Glomerular visceral epithelial cell (primary cell): Measurements from ENCODE around the gene NUP35.
A peak's percentile ranks its signal among the peaks of the same experiment; 100 is the strongest.

Experiments
- DNase-seq: peaks from one replicate; pipeline ENCODE4 v3.0.0-alpha.2; 2016; ENCODE audit errors: extremely low spot score

The NUP35 gene

DNA sequence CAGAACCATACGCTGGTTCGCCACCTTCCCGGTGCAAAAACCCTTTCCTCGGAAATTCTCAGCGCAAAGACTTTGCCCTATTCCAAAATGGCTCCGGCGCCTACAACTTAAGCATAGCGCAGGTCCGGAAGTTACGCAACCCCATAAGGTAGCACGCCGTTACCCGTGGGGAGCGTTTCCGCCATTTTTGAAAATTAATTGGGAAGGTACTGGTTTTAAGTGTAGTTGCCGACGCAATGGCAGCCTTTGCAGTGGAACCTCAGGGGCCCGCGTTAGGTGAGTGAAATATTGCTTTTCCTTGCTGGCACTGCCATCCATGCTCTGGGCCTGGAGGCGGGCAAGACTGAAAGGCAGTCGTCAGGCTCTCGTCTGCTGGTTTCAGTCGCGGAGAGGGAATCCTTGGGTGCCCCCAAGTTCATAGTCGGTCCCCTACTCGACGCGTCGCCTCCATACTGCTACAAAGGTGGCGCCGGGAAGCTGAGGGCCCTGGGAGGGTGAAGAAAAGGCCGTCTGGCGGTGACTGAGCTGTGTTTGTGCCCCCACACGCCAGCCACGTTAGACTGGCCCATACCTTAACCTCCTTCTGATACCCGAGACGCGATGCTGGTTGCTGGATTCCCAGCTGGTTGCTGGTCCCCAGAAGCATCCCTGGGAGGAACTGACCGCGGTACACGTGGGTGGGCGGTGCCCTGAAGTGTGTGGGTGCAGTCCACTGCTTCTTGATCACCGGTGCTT lies at the start of gene NUP35:
TSS of gene NUP35 (plus strand) at position 222 of the 735 bp plus-strand sequence. CDS start at position 237, 15 bp downstream.
- peak; percentile 94 for DNase-seq

DNA sequence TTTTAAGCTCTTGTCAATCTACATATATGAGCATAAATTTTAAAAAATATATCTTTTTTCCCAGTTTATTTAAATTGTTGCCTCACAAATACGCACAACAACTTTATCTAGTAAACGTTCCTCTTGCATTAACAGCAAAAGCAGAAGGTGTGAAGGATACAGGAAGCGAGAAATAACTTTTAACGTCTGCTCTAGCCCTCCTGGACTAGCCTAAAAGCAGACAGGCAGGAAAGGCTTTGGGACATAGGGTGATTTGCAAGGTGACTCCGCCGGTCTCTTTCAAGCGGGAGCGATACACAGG lies 46.1 kb upstream of the NUP35 start:
- DNase-seq = no peak

- DNase-seq = peak; percentile 98
These were observed 45.6 kb upstream of the NUP35 start, which contains the start of gene DUSP19 for GRCh38 chr2:183078464-183079138. DUSP19 (plus strand) TSS chr2:183078747; CDS start chr2:183078934, 187 bp downstream.

DNA sequence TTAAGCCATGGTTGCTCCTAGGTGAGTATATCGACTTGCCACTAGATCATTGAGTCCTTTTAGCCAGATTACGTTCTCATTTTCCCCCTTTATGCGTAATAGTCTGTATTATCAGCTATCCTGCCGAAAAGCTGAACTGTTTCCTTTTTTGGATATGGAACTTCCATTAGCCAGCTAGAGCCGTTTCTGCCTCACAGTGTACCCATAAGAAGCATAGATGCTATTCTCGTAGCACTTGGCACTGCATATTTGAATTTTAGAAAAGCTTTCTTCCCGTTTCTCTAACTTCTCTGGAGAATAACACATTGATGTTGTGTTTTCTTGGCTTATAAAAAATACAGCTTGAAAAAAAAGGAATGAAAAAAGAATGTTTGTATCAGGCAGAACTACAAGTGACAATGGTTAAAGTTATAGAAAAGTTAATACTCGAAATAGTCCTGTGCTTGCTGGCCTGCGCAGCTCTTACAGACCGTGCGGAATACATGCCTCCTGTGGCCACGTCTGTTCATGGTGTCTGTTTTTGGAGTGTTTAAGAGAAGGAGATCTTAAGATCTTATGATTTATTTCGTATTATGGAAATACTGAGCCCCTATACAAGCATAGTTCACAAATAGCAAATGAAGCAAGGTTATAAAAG lies 45.0 kb upstream of the NUP35 start:
- DNase-seq = no peak

DNA sequence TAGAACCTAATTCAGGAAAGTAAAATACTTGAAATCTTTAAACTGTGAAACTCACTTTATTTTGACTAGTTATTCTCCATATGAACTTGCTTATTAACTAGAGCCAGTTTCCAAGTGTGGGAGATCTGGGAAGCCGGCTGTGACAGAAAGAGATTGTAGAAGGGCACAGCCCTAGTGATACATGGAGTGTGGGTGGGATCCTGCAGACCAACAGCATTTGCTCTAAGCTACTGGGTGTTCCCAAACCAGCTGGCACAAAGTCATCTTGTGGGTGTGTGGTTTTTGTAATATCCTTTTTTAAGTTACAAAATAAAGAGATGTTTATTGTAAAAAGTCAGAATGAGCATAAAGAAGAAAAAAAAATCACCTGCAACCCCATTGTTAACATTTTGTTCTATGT lies 42.3 kb upstream of the NUP35 start:
- DNase-seq = no peak

- no peak for DNase-seq
These were observed 36.2 kb upstream of the NUP35 start for GRCh38 chr2:183088061-183088460.

GRCh38 chr2:183089192-183089851 lies 34.9 kb upstream of the NUP35 start:
- peak; percentile 14 for DNase-seq

GRCh38 chr2:183091318-183091953 lies 32.8 kb upstream of the NUP35 start:
- DNase-seq = no peak

GRCh38 chr2:183091954-183092345 lies 32.3 kb upstream of the NUP35 start:
- no peak for DNase-seq

GRCh38 chr2:183093857-183094657 lies 30.2 kb upstream of the NUP35 start:
- DNase-seq = peak; percentile 23

DNA sequence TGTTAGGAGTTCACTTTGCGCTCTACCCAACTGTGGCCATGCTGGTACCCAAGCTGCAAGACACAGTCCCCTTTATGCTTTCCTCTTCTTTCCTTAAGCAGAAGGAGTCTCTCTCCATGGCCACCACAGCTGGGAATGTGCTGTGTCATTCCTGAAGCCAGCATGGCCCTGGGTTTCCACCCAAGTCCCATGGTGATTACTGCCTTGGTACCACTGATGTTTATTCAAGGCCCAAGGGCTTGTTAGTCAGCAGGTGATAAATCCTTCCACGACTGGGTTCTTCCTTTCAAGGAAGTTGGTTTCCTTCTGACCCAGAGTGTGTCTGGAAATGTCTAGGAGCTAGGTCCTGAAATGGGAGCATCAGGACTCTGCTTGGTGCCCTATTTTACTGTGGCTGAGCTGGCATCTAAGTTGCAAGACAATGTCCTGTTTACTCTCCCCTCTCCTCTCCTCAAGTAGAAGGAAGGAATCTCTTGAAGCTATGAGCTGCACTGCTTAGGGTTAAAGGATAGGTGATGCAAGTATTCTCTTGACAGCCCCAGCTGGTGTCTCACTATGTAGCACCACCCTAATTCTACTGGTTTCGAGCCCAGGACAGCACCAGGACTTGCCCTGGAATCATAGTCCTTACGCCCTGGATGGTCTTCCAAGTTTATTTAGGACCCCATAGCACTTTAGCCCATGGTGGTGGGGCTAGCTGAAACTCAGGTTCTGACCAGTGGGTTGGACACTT lies 18.7 kb upstream of the NUP35 start:
- DNase-seq = peak; percentile 9

GRCh38 chr2:183112577-183112976 lies 11.7 kb upstream of the NUP35 start:
- no peak for DNase-seq

DNA sequence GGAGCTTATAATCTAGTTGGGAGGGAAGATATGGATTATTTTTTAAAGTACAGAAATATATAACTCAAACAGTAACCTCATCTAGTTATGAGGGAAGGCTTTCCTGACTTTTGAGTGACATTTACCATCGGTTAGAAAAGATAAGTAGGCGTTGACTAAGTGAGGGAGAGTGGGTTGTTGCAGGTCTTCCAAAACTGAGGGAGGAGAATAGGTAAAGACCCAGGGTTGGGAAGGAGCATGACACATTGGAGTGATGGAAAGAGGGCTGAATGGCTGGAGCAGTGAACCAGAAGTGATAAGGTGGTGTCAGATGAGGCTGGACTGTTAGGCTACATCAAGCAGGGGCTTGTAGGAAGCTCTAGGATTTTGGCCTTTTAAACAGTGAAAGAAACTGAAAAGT lies 10.6 kb upstream of the NUP35 start:
- no peak for DNase-seq

DNA sequence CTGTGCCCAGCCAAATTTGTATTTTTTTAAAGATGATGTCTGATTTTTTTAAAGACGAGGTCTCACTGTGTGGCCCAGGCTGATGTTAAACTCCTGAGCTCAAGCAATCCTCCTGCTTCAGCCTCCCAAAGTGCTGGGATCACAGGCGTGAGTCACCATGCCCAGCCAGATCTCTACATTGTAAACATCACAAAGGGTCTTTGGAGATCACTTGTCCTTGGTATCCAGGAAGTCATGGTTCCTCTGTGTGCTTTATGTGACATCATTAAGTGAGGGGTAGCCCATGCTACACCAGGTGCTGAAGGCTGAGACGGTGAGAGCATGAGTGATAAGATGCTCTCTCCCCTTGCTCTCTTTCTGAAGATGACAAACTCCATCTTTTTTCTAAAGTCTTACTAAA lies 7.0 kb upstream of the NUP35 start:
- no peak for DNase-seq

DNA sequence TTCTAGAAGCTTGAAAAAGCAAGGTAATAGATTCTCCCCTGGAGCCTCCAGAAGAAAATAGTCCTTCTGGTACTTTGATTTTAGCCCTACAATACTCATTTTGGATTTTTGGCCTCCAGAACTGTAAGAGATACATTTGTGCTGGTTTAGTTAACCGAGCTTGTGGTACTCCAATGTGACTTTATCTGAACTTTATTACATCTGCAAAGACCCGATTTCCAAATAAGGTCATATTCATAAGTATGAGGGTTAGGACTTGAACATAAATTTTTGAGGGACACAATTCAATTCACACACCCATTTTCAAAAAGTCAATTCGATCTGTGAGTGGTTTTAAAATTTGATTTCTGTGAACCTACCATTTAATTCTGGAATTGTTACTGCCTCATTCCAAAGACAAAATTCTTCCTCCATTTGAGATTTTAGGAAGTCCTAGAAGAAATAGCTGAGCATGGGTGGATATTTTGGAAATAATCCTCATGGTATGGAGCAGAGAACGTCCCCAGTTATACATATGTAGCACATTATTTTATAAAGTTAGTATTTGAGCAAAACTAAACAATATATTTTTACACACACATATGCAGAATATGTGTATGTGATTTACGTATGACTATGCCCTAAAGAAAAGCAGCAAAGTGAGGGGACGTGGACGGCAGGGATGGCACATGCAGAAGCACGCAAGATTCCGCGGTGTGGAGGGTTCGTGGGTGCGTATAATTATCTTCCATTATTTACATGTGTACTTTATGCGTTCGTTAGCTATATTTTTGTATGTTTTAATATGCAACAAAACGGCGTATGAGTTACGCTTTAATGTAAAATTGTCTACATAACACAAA lies 905 bp upstream of the NUP35 start:
- DNase-seq = no peak

GRCh38 chr2:183123959-183124221 lies 353 bp upstream of the NUP35 start:
- DNase-seq = no peak

- no peak for DNase-seq
These were observed 663 bp downstream of the NUP35 start for GRCh38 chr2:183124957-183125255.

GRCh38 chr2:183125659-183126341 lies 1.6 kb downstream of the NUP35 start:
- no peak for DNase-seq

DNA sequence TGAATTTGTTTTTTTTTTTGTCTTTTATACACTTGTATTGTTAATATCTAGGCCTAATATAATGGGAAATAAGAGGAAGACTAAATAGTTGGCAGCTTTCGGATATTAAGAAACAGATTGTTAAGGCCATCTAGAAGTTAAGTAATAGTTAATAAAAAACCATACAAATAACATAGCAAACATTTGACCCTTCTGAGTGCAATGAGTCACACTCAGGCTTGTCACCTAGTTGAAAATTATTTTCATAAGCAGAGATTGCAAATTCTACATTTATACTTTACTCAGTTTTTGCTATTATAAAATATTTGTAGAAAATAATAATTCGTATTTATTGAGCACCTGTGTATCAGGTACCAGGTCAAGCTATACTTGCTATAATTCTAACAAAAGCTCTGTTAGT lies 2.4 kb downstream of the NUP35 start:
- peak; percentile 30 for DNase-seq
